Left ventricle myocardium inferior (tissue), 1 donor: ENCODE data around the gene GPR35. TPM values are rescaled to one million over a fixed set of nuclear protein-coding genes. Genes with fewer than 3 reads are reported as not detected.

ENCODE experiments used
- DNase-seq: peaks from one replicate; pipeline ENCODE4 v3.0.0-alpha.2; 2020
- H3K27ac ChIP-seq: fragments of 200-600 bp; replicated peaks from 2 replicates; pipeline ENCODE4 v1.8.0; 2021
- H3K27me3 ChIP-seq: fragments of 200-600 bp; 2 replicates; pipeline ENCODE4 v1.8.0; 2021; ENCODE audit warnings: low read depth
- H3K36me3 ChIP-seq: fragments of 200-600 bp; 2 replicates; pipeline ENCODE4 v1.8.0; 2021
- H3K4me1 ChIP-seq: fragments of 200-600 bp; 2 replicates; pipeline ENCODE4 v1.8.0; 2021
- H3K4me3 ChIP-seq: fragments of 200-600 bp; 2 replicates; pipeline ENCODE4 v1.8.0; 2021; ENCODE audit warnings: mild to moderate bottlenecking, moderate library complexity
- H3K9me3 ChIP-seq: fragments of 200-600 bp; replicated peaks from 2 replicates; pipeline ENCODE4 v1.8.0; 2021
- intact Hi-C: fragments of 100-400 bp; cut with micrococcal nuclease; formaldehyde crosslinking; loops from one replicate; pipeline ENCODE4 v1.11.0; 2022
- total RNA-seq: library from RNA; stranded (reverse); fragmentation: NEBNext Ultra II Directional; extraction: Animal tissue kit (Norgen Biotek cat#: 25700); gene quantifications from one replicate; pipeline ENCODE4 v1.2.1, GENCODE V29; 2021
- TF ChIP-seq, protein P1 (sequence below): fragments of 200-600 bp; IDR thresholded peaks from 2 replicates; pipeline ENCODE4 v1.8.0; 2021; ENCODE audit warnings: antibody characterized with exemption, mild to moderate bottlenecking, borderline replicate concordance
- donor health status: DM: no; HTN: yes; CAD: no; lungs with severe emphysema.

GPR35 gene
- total RNA-seq, 1 donor from 2014 or later, result 1.3 TPM

GRCh38 chr2:240648155-240648649 is 22.9 kb downstream of the GPR35 start:
- Histone ChIP-seq H3K4me1 (no peaks in the 10 kb centered on the region), H3K9me3 (no peaks in the 10 kb centered on the region), H3K27me3 (peaks cover 97% of the 10 kb centered on the region), H3K27ac (no peak overlapping the region), H3K36me3 (no peaks in the 10 kb centered on the region), H3K4me3 (no peak overlapping the region)
- intact Hi-C loops, result no loop called here
- DNase-seq, result no peak
- TF ChIP-seq, protein P1, sequence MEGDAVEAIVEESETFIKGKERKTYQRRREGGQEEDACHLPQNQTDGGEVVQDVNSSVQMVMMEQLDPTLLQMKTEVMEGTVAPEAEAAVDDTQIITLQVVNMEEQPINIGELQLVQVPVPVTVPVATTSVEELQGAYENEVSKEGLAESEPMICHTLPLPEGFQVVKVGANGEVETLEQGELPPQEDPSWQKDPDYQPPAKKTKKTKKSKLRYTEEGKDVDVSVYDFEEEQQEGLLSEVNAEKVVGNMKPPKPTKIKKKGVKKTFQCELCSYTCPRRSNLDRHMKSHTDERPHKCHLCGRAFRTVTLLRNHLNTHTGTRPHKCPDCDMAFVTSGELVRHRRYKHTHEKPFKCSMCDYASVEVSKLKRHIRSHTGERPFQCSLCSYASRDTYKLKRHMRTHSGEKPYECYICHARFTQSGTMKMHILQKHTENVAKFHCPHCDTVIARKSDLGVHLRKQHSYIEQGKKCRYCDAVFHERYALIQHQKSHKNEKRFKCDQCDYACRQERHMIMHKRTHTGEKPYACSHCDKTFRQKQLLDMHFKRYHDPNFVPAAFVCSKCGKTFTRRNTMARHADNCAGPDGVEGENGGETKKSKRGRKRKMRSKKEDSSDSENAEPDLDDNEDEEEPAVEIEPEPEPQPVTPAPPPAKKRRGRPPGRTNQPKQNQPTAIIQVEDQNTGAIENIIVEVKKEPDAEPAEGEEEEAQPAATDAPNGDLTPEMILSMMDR, result no peak

DNA sequence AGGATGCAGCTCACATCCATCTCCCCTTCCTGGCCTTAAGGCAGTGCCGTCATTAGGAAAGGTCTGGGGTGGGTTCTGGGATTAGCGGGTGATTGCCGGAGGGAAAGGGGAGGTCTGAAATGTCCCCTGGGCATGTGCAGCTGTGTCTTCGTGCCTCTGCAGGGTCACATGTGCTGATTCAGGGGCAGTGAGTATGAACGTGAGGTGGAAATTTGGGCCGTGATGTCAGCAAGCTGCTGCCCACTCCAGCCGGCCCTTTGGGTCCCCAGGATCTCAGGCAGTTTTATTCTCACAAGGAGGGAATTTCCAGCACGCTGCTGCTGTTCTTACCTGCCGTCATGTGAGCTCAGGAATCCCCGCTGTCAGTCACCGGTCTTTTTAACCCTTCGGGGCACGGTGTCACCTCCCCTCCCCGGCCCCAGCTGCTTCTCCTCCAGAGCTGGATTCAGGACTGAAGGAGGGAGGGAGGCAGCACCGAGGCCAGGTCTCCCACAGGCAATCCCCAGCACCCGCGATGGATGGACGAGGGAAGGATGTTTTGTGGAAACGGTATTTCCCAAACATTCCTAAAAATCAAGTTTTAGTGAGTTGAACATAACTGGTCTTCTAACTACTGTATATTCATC is 23.5 kb downstream of the GPR35 start:
- Histone ChIP-seq H3K4me3 (no peak overlapping the region), H3K27me3 (peaks cover 97% of the 10 kb centered on the region), H3K36me3 (no peaks in the 10 kb centered on the region), H3K27ac (no peak overlapping the region), H3K4me1 (no peaks in the 10 kb centered on the region), H3K9me3 (no peaks in the 10 kb centered on the region)
- TF ChIP-seq, protein P1, result no peak
- intact Hi-C loops, result no loop called here
- no peak for DNase-seq

- Histone ChIP-seq H3K36me3 (no peaks in the 10 kb centered on the region), H3K27me3 (peaks cover 97% of the 10 kb centered on the region), H3K9me3 (no peaks in the 10 kb centered on the region), H3K4me1 (no peaks in the 10 kb centered on the region), H3K27ac (no peak overlapping the region), H3K4me3 (no peak overlapping the region)
- intact Hi-C loops, result no loop called here
- DNase-seq, result no peak
- TF ChIP-seq, protein P1, result no peak
These were observed 24.1 kb downstream of the GPR35 start for GRCh38 chr2:240649331-240649730.

GRCh38 chr2:240650254-240650965 is 25.1 kb downstream of the GPR35 start:
- TF ChIP-seq, protein P1, result no peak
- Histone ChIP-seq H3K4me3 (no peak overlapping the region), H3K27me3 (peaks cover 99% of the 10 kb centered on the region), H3K27ac (no peak overlapping the region), H3K4me1 (no peaks in the 10 kb centered on the region), H3K36me3 (no peaks in the 10 kb centered on the region), H3K9me3 (no peaks in the 10 kb centered on the region)
- intact Hi-C loops, result no loop called here
- DNase-seq, result no peak

DNA sequence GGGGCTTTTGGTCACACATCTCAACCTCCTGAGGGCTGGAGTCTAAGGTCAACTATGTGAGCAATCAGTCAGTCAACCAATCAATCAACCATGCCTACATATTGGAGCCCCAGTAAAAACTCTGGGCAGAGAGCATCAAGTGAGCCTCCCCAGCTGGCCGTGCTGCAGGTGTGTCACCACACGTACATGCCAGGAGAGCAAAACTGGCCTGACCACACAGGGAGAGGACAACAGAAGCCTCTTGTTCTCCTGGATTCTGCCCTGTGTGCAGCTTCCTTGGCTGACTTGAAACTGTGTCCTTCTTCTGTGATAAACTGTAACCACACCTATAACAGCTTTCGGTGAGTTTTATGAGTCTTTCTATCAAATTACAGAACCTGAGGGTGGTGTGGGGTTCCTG is 25.9 kb downstream of the GPR35 start:
- DNase-seq, result no peak
- Histone ChIP-seq H3K9me3 (no peaks in the 10 kb centered on the region), H3K36me3 (no peaks in the 10 kb centered on the region), H3K27me3 (peaks cover 99% of the 10 kb centered on the region), H3K4me3 (no peak overlapping the region), H3K4me1 (no peaks in the 10 kb centered on the region), H3K27ac (no peak overlapping the region)
- intact Hi-C loops, result no loop called here
- TF ChIP-seq, protein P1, result no peak
